ENCODE measurements around the gene FABP6.
"Not testable (repeated sequence)": the region's sequence is repeated elsewhere in the genome, so short reads cannot be mapped to it uniquely, and the experiment has no call there.

Gene FABP6

GRCh38 chr5:160229190-160229742 is at the start of gene FABP6:
Gene FABP6 (plus strand): TSS chr5:160229506. CDS start chr5:160229558, 52 bp downstream.
- DNase-seq (ENCODE audit: low spot score): no peak

GRCh38 chr5:160180931-160181330 is 48.4 kb upstream of the FABP6 start:
- no peak for DNase-seq (ENCODE audit: low spot score)

GRCh38 chr5:160181965-160182622 is 47.2 kb upstream of the FABP6 start:
- DNase-seq (ENCODE audit: low spot score): no peak

- DNase-seq (ENCODE audit: low spot score): no peak
These were observed 46.2 kb upstream of the FABP6 start for GRCh38 chr5:160183075-160183474.

GRCh38 chr5:160185626-160186360 is 43.5 kb upstream of the FABP6 start:
- no peak for DNase-seq (ENCODE audit: low spot score)

- DNase-seq (ENCODE audit: low spot score): no peak
These were observed 42.8 kb upstream of the FABP6 start for GRCh38 chr5:160186480-160186879.

GRCh38 chr5:160187091-160187490 is 42.2 kb upstream of the FABP6 start:
- no peak for DNase-seq (ENCODE audit: low spot score)

- no peak for DNase-seq (ENCODE audit: low spot score)
These were observed 40.9 kb upstream of the FABP6 start for GRCh38 chr5:160188141-160189015.

GRCh38 chr5:160192424-160192823 is 36.9 kb upstream of the FABP6 start:
- DNase-seq (ENCODE audit: low spot score): no peak

- not testable (repeated sequence) for DNase-seq (ENCODE audit: low spot score)
These were observed 36.2 kb upstream of the FABP6 start for GRCh38 chr5:160193076-160193475.

GRCh38 chr5:160193790-160194189 is 35.5 kb upstream of the FABP6 start:
- DNase-seq (ENCODE audit: low spot score): not testable (repeated sequence)

- no peak for DNase-seq (ENCODE audit: low spot score)
These were observed 31.8 kb upstream of the FABP6 start for GRCh38 chr5:160197341-160198144.

GRCh38 chr5:160198146-160198545 is 31.2 kb upstream of the FABP6 start:
- no peak for DNase-seq (ENCODE audit: low spot score)

GRCh38 chr5:160198841-160199409 is 30.4 kb upstream of the FABP6 start:
- DNase-seq (ENCODE audit: low spot score): no peak

- DNase-seq (ENCODE audit: low spot score): peak; percentile 51
These were observed 29.8 kb upstream of the FABP6 start for GRCh38 chr5:160199410-160199911.

- no peak for DNase-seq (ENCODE audit: low spot score)
These were observed 22.2 kb upstream of the FABP6 start for GRCh38 chr5:160207061-160207460.

GRCh38 chr5:160209917-160210316 is 19.4 kb upstream of the FABP6 start:
- no peak for DNase-seq (ENCODE audit: low spot score)

- DNase-seq (ENCODE audit: low spot score): no peak
These were observed 18.7 kb upstream of the FABP6 start for GRCh38 chr5:160210606-160211005.

- no peak for DNase-seq (ENCODE audit: low spot score)
These were observed 18.0 kb upstream of the FABP6 start for GRCh38 chr5:160211352-160211751.

GRCh38 chr5:160213537-160213936 is 15.8 kb upstream of the FABP6 start:
- no peak for DNase-seq (ENCODE audit: low spot score)

- no peak for DNase-seq (ENCODE audit: low spot score)
These were observed 9.9 kb upstream of the FABP6 start for GRCh38 chr5:160219356-160219755.
